Activated B cell treated with CpG ODN at 0.5 μM for 24 hours (primary cell): ENCODE results near the gene SNTB2. TPM values are rescaled to one million over a fixed set of nuclear protein-coding genes. Genes with fewer than 3 reads are reported as not detected.

Source experiments
- ATAC-seq: fragments of 200-7000 bp; cut with Tn5 transposase; one replicate; pipeline ENCODE4 v1.10.0; 2021; ENCODE audit warnings: low read depth, mild to moderate bottlenecking, moderate library complexity
- CTCF ChIA-PET: fragments of 350-600 bp; sonication (Branson Sonifier 250); formaldehyde crosslinking; loops from one replicate; lab custom pipeline; 2021; ENCODE audit warnings: antibody characterized with exemption; lab: Charles Lee
- POLR2A ChIA-PET: fragments of 350-600 bp; sonication (Branson Sonifier 250); formaldehyde crosslinking; loops from one replicate; lab custom pipeline; 2021; ENCODE audit warnings: antibody characterized with exemption; lab: Charles Lee
- DNase-seq: peaks from one replicate; pipeline ENCODE4 v3.0.0; 2022
- H3K27ac Mint-ChIP-seq: one replicate; pipeline ENCODE4 v1.8.0; 2020; ENCODE audit warnings: mixed read lengths
- H3K27me3 Mint-ChIP-seq: one replicate; pipeline ENCODE4 v1.8.0; 2021; ENCODE audit warnings: mixed read lengths
- H3K36me3 Mint-ChIP-seq: one replicate; pipeline ENCODE4 v1.8.0; 2021; ENCODE audit warnings: low read depth, mixed read lengths
- H3K4me1 Mint-ChIP-seq: one replicate; pipeline ENCODE4 v1.8.0; 2021; ENCODE audit warnings: mixed read lengths
- H3K4me3 Mint-ChIP-seq: one replicate; pipeline ENCODE4 v1.8.0; 2020; ENCODE audit warnings: mild to moderate bottlenecking, mixed read lengths
- H3K9me3 Mint-ChIP-seq: one replicate; pipeline ENCODE4 v1.8.0; 2020; ENCODE audit warnings: mixed read lengths
- CTCF ChIP-seq: fragments of 200-600 bp; IDR thresholded peaks from one replicate; pipeline ENCODE4 v1.8.0; 2022; ENCODE audit warnings: antibody characterized with exemption, mild to moderate bottlenecking
- intact Hi-C: fragments of 100-400 bp; cut with micrococcal nuclease; formaldehyde crosslinking; loops from one replicate; pipeline ENCODE4 v1.15.1; 2024
- total RNA-seq: library from RNA; stranded (reverse); gene quantifications from 2 replicates; pipeline ENCODE4 v1.2.3, GENCODE V29; 2022

SNTB2 gene
- total RNA-seq, 1 donor from 2014 or later, result 7.7 TPM

DNA sequence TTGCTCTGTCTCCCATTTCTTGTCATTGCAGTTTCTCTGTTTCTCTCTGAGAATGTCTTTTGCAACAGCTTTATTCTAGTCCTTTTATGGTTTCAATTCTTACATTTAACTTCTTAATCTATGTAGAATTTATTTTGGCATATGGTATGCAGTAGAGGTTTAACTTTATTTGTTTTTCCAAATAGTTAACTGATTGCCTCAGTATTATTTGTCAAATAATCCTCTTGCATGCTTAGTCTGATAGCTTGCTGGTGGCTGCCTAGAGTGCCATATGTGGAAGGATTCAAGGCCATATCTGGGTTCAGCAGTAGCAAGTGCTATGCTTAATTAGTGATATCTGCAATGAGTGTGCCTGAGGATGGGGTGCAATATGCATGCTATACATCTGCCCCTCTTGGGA is 6.9 kb downstream of the SNTB2 start:
- Mint-ChIP-seq H3K27me3 (no peaks in the 10 kb centered on the region), H3K9me3 (no peaks in the 10 kb centered on the region), H3K27ac (no peak overlapping the region), H3K4me1 (peaks cover 10% of the 10 kb centered on the region), H3K36me3 (no peaks in the 10 kb centered on the region), H3K4me3 (no peak overlapping the region)
- ATAC-seq, result no peak
- POLR2A ChIA-PET, result no interaction called here
- no peak for DNase-seq
- intact Hi-C loops, result no loop called here
- TF ChIP-seq CTCF, result no peak
- CTCF ChIA-PET, result interaction anchor here (1.4 kb wide), 1 partner anchor 25 kb away, joined by 3 read pairs; no protein-coding TSS in a partner anchor

GRCh38 chr16:69194488-69194887 is 7.5 kb downstream of the SNTB2 start:
- no peak for TF ChIP-seq CTCF
- intact Hi-C loops, result no loop called here
- DNase-seq, result no peak
- no peaks in the 10 kb centered on the region for H3K36me3 Mint-ChIP-seq
- H3K9me3 Mint-ChIP-seq, result no peaks in the 10 kb centered on the region
- no peak for ATAC-seq
- peaks cover 9% of the 10 kb centered on the region for H3K4me1 Mint-ChIP-seq
- ChIA-PET POLR2A (no interaction called here), CTCF (interaction anchor here (0.6 to 1.4 kb wide), 3 partner anchors 24 to 44 kb away, joined by 3 read pairs; no protein-coding TSS in a partner anchor)
- H3K27ac Mint-ChIP-seq, result no peak overlapping the region
- no peak overlapping the region for H3K4me3 Mint-ChIP-seq
- no peaks in the 10 kb centered on the region for H3K27me3 Mint-ChIP-seq

- intact Hi-C loops, result no loop called here
- Mint-ChIP-seq H3K27me3 (no peaks in the 10 kb centered on the region), H3K27ac (no peak overlapping the region), H3K4me1 (peaks cover 5% of the 10 kb centered on the region), H3K9me3 (no peaks in the 10 kb centered on the region), H3K4me3 (no peak overlapping the region), H3K36me3 (no peaks in the 10 kb centered on the region)
- DNase-seq (no peak), ATAC-seq (no peak)
- ChIA-PET POLR2A (interaction anchor here (1.0 kb wide), 1 partner anchor 8 kb away, joined by 5 read pairs; no protein-coding TSS in a partner anchor), CTCF (interaction anchor here (0.7 to 1.2 kb wide), 2 partner anchors 9 to 34 kb away, joined by 3 read pairs; no protein-coding TSS in a partner anchor)
- no peak for TF ChIP-seq CTCF
Measured at GRCh38 chr16:69195369-69196029, 8.5 kb downstream of the SNTB2 start.

DNA sequence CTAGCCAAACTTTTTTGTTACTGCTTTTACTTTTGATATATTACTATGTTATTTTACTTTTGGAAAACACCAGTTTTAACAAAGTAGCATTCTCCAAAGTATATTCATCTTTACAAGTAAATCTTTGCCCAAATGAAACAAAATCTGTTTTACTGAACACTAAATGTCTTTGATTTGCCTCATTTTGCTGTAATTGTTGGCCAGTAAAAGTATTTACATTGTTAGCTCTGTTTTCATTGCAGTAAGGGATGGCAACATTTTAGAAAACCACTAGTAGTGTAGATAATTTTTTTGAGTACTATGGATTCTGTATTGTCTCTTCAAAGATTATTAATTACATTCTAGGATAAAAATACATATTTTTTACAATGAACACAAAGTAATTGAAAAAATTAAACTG is 10.6 kb downstream of the SNTB2 start:
- ATAC-seq (no peak), DNase-seq (no peak)
- Mint-ChIP-seq H3K27me3 (no peaks in the 10 kb centered on the region), H3K4me3 (no peak overlapping the region), H3K4me1 (no peaks in the 10 kb centered on the region), H3K27ac (no peak overlapping the region), H3K9me3 (no peaks in the 10 kb centered on the region), H3K36me3 (no peaks in the 10 kb centered on the region)
- CTCF ChIA-PET, result no interaction called here
- TF ChIP-seq CTCF, result no peak
- intact Hi-C loops, result no loop called here
- POLR2A ChIA-PET, result no interaction called here

DNA sequence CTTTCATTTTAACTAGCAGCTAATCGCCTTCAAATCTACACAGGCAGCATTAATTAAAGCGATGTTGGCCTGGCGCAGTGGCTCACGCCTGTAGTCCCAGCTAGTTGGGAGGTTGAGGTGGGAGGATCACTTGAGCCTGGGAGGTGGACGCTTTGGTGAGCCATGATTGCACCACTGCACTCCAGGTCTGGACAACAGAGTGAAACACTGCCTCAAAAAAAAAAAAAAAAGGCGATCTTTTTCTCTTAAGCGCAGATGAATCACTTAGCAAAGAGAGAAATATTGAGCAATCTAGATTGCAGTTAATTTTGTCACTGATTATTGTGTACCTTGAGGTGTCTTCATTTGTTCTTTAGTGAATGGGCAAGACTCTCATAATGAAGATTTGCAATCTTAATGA is 12.4 kb downstream of the SNTB2 start:
- H3K4me1 Mint-ChIP-seq, result peaks cover 5% of the 10 kb centered on the region
- ATAC-seq (no peak), DNase-seq (no peak)
- CTCF ChIA-PET, result no interaction called here
- no peaks in the 10 kb centered on the region for H3K9me3 Mint-ChIP-seq
- no peaks in the 10 kb centered on the region for H3K36me3 Mint-ChIP-seq
- no peak overlapping the region for H3K4me3 Mint-ChIP-seq
- H3K27ac Mint-ChIP-seq, result no peak overlapping the region
- intact Hi-C loops, result no loop called here
- H3K27me3 Mint-ChIP-seq, result no peaks in the 10 kb centered on the region
- TF ChIP-seq CTCF, result no peak
- POLR2A ChIA-PET, result no interaction called here
